Liver (tissue), 2 donors: ENCODE data around the gene EIF4G3.

ENCODE experiments used
- YY1 ChIP-seq: IDR thresholded peaks from 2 replicates; pipeline ENCODE4 v1.6.1; 2016; ENCODE audit warnings: antibody characterized with exemption, mild to moderate bottlenecking
- TF ChIP-seq, protein P1 (sequence below): fragments of 150-350 bp; IDR thresholded peaks from 2 replicates; pipeline ENCODE4 v1.5.1; 2017; ENCODE audit warnings: improper control_type of control experiment, low read depth, low read length; ENCODE audit not compliant: missing input control
- TF ChIP-seq, protein P2 (sequence below): IDR thresholded peaks from 2 replicates; pipeline ENCODE4 v1.6.1; 2016; ENCODE audit warnings: antibody characterized with exemption
- TF ChIP-seq, protein P3 (sequence below): IDR thresholded peaks from 2 replicates; pipeline ENCODE4 v1.6.1; 2016; ENCODE audit warnings: antibody characterized with exemption, mild to moderate bottlenecking
- donor health status: healthy.

DNA sequence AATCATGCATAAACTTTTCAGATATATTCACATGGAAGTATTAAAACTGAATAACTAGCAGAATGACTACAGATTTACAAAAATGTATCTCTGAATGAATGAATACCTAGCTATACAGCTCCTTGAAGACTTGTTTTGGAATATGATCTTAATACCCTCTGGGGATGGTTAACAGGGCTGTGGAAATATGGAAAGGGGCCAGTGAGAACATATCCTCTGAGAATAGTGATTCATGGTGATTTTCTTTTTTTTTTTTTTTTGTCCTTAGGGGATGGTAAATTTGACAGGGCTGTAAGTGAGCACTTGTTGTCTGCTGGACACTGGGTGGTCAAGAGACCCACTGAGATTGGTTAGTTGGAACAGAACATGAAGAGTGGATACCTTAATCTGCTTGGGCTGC, 308.9 kb downstream of the EIF4G3 start:
- TF ChIP-seq, protein P1, sequence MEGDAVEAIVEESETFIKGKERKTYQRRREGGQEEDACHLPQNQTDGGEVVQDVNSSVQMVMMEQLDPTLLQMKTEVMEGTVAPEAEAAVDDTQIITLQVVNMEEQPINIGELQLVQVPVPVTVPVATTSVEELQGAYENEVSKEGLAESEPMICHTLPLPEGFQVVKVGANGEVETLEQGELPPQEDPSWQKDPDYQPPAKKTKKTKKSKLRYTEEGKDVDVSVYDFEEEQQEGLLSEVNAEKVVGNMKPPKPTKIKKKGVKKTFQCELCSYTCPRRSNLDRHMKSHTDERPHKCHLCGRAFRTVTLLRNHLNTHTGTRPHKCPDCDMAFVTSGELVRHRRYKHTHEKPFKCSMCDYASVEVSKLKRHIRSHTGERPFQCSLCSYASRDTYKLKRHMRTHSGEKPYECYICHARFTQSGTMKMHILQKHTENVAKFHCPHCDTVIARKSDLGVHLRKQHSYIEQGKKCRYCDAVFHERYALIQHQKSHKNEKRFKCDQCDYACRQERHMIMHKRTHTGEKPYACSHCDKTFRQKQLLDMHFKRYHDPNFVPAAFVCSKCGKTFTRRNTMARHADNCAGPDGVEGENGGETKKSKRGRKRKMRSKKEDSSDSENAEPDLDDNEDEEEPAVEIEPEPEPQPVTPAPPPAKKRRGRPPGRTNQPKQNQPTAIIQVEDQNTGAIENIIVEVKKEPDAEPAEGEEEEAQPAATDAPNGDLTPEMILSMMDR: no peak
- TF ChIP-seq, protein P2, sequence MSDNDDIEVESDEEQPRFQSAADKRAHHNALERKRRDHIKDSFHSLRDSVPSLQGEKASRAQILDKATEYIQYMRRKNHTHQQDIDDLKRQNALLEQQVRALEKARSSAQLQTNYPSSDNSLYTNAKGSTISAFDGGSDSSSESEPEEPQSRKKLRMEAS: no peak
- no peak for TF ChIP-seq YY1
- TF ChIP-seq, protein P3, sequence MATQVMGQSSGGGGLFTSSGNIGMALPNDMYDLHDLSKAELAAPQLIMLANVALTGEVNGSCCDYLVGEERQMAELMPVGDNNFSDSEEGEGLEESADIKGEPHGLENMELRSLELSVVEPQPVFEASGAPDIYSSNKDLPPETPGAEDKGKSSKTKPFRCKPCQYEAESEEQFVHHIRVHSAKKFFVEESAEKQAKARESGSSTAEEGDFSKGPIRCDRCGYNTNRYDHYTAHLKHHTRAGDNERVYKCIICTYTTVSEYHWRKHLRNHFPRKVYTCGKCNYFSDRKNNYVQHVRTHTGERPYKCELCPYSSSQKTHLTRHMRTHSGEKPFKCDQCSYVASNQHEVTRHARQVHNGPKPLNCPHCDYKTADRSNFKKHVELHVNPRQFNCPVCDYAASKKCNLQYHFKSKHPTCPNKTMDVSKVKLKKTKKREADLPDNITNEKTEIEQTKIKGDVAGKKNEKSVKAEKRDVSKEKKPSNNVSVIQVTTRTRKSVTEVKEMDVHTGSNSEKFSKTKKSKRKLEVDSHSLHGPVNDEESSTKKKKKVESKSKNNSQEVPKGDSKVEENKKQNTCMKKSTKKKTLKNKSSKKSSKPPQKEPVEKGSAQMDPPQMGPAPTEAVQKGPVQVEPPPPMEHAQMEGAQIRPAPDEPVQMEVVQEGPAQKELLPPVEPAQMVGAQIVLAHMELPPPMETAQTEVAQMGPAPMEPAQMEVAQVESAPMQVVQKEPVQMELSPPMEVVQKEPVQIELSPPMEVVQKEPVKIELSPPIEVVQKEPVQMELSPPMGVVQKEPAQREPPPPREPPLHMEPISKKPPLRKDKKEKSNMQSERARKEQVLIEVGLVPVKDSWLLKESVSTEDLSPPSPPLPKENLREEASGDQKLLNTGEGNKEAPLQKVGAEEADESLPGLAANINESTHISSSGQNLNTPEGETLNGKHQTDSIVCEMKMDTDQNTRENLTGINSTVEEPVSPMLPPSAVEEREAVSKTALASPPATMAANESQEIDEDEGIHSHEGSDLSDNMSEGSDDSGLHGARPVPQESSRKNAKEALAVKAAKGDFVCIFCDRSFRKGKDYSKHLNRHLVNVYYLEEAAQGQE: no peak
